IMR-90 (cell line): ENCODE data around the gene MYO1D. TPM values are rescaled to one million over a fixed set of nuclear protein-coding genes. Genes with fewer than 3 reads are reported as not detected.
A peak's percentile ranks its signal among the peaks of the same experiment; 100 is the strongest.

Experiments
- ATAC-seq: fragments of 200-7000 bp; cut with Tn5 transposase; 2 replicates; pipeline ENCODE4 v1.9.1; 2020; ENCODE audit warnings: low read depth, mild to moderate bottlenecking, moderate library complexity
- BruUV-seq: library from RNA; stranded (reverse); fragments of 400-500 nt; replicated peaks from 2 replicates; lab custom pipeline; 2021; lab: Mats Ljungman, UMichigan
- CTCF ChIA-PET: fragments of 300-600 bp; formaldehyde crosslinking; extraction: SDS; loops from one replicate; lab custom pipeline; 2021; ENCODE audit warnings: antibody characterized with exemption; lab: Yijun Ruan, JAX
- POLR2A ChIA-PET: fragments of 300-600 bp; sonication (Branson Sonifier 250); formaldehyde crosslinking; loops from one replicate; lab custom pipeline; 2022; ENCODE audit warnings: antibody characterized with exemption; ENCODE audit not compliant: unreplicated experiment; lab: Charles Lee
- DNase-seq: peaks from one replicate; pipeline ENCODE4 v3.0.0; 2013
- H2AFZ ChIP-seq: replicated peaks from 2 replicates; pipeline ENCODE3; 2013; ENCODE audit warnings: low read length, mild to moderate bottlenecking; ENCODE audit not compliant: poor library complexity
- H2AK5ac ChIP-seq: 2 replicates; pipeline ENCODE4 v1.6.1; 2013; ENCODE audit warnings: low read depth, low read length, inconsistent platforms
- H2AK9ac ChIP-seq: replicated peaks from 2 replicates; pipeline ENCODE3; 2013; ENCODE audit warnings: mild to moderate bottlenecking, low read depth, low read length, moderate library complexity; ENCODE audit not compliant: poor library complexity
- H2BK120ac ChIP-seq: 2 replicates; pipeline ENCODE4 v1.6.1; 2013; ENCODE audit warnings: low read depth, low read length, inconsistent platforms
- H2BK15ac ChIP-seq: 3 replicates; pipeline ENCODE4 v1.6.1; 2013; ENCODE audit warnings: low read depth, low read length, inconsistent platforms
- H2BK20ac ChIP-seq: 2 replicates; pipeline ENCODE4 v1.6.1; 2013; ENCODE audit warnings: low read depth, mild to moderate bottlenecking, inconsistent platforms, low read length, moderate library complexity
- H2BK5ac ChIP-seq: 2 replicates; pipeline ENCODE4 v1.6.1; 2013; ENCODE audit warnings: mild to moderate bottlenecking, low read depth, low read length, inconsistent platforms; ENCODE audit not compliant: poor library complexity, severe bottlenecking
- H3K14ac ChIP-seq: replicated peaks from 2 replicates; pipeline ENCODE4 v1.6.1; 2013; ENCODE audit warnings: low read depth, low read length, inconsistent platforms
- H3K18ac ChIP-seq: 2 replicates; pipeline ENCODE4 v1.6.1; 2013; ENCODE audit warnings: low read depth, low read length, control low read depth
- H3K23ac ChIP-seq: 2 replicates; pipeline ENCODE4 v1.6.1; 2013; ENCODE audit warnings: low read depth, low read length, inconsistent platforms
- H3K27ac ChIP-seq: 2 replicates; pipeline ENCODE4 v1.5.1; 2013; ENCODE audit warnings: mild to moderate bottlenecking, control low read depth, low read length; ENCODE audit not compliant: insufficient read depth
- H3K27me3 ChIP-seq: 2 replicates; pipeline ENCODE4 v1.6.1; 2013; ENCODE audit warnings: low read length; ENCODE audit not compliant: control insufficient read depth, insufficient read depth
- H3K36me3 ChIP-seq: 2 replicates; pipeline ENCODE4 v1.6.1; 2013; ENCODE audit warnings: low read length, mixed read lengths; ENCODE audit not compliant: control insufficient read depth, insufficient read depth
- H3K4ac ChIP-seq: 2 replicates; pipeline ENCODE4 v1.6.1; 2013; ENCODE audit warnings: low read depth, low read length, inconsistent platforms
- H3K4me1 ChIP-seq: 2 replicates; pipeline ENCODE4 v1.6.1; 2013; ENCODE audit warnings: low read length, mixed read lengths; ENCODE audit not compliant: control insufficient read depth, insufficient read depth
- H3K4me2 ChIP-seq: 2 replicates; pipeline ENCODE4 v1.6.1; 2013; ENCODE audit warnings: low read depth, mild to moderate bottlenecking, control low read depth, low read length, moderate library complexity
- H3K4me3 ChIP-seq: 2 replicates; pipeline ENCODE4 v1.5.1; 2013; ENCODE audit warnings: low read depth, mild to moderate bottlenecking, control low read depth, low read length, moderate library complexity; ENCODE audit not compliant: insufficient read depth
- H3K56ac ChIP-seq: 2 replicates; pipeline ENCODE4 v1.6.1; 2013; ENCODE audit warnings: low read length, inconsistent platforms; ENCODE audit not compliant: insufficient read depth; ENCODE audit errors: extremely low read depth
- H3K79me1 ChIP-seq, 2 experiments: 2 replicates each; pipeline ENCODE4 v1.6.1; 2013; ENCODE audit warnings: low read length in 2 of 2, inconsistent platforms in 1 of 2, low read depth in 1 of 2
- H3K9ac ChIP-seq: 2 replicates; pipeline ENCODE4 v1.6.1; 2013; ENCODE audit warnings: low read depth, low read length, control low read depth
- H3K9me1 ChIP-seq: 2 replicates; pipeline ENCODE4 v1.6.1; 2013; ENCODE audit warnings: low read length, inconsistent platforms; ENCODE audit not compliant: insufficient read depth
- H3K9me3 ChIP-seq: 2 replicates; pipeline ENCODE4 v1.6.1; 2013; ENCODE audit warnings: low read length; ENCODE audit not compliant: control insufficient read depth, insufficient read depth
- H4K20me1 ChIP-seq: 2 replicates; pipeline ENCODE4 v1.6.1; 2013; ENCODE audit warnings: low read length, inconsistent platforms; ENCODE audit not compliant: insufficient read depth
- H4K5ac ChIP-seq: 2 replicates; pipeline ENCODE4 v1.6.1; 2013; ENCODE audit warnings: mild to moderate bottlenecking, low read depth, low read length, control low read depth
- H4K8ac ChIP-seq, 2 experiments: 2 replicates each; pipeline ENCODE4 v1.6.1; 2013; ENCODE audit warnings: low read depth in 2 of 2, low read length in 2 of 2, control low read depth in 1 of 2, inconsistent platforms in 1 of 2
- H4K91ac ChIP-seq: 2 replicates; pipeline ENCODE4 v1.6.1; 2013; ENCODE audit warnings: low read depth, low read length, inconsistent platforms; ENCODE audit not compliant: insufficient read depth
- BHLHE40 ChIP-seq: fragments of 150-350 bp; IDR thresholded peaks from 2 replicates; pipeline ENCODE4 v1.6.1; 2016; ENCODE audit warnings: mild to moderate bottlenecking, low read depth, low read length
- ELK1 ChIP-seq: fragments of 150-350 bp; IDR thresholded peaks from 2 replicates; pipeline ENCODE4 v1.6.1; 2016; ENCODE audit warnings: low read depth, mild to moderate bottlenecking, low read length, moderate library complexity, borderline replicate concordance
- MAFK ChIP-seq: IDR thresholded peaks from 2 replicates; pipeline ENCODE4 v1.6.1; 2012; ENCODE audit warnings: low read depth, low read length, improper control_type of control experiment
- MAZ ChIP-seq: IDR thresholded peaks from 2 replicates; pipeline ENCODE4 v1.6.1; 2012; ENCODE audit warnings: low read depth, mild to moderate bottlenecking, low read length, improper control_type of control experiment, moderate library complexity, borderline replicate concordance
- MXI1 ChIP-seq: IDR thresholded peaks from 2 replicates; pipeline ENCODE4 v1.6.1; 2012; ENCODE audit warnings: low read depth, mild to moderate bottlenecking, low read length, moderate library complexity, borderline replicate concordance
- RCOR1 ChIP-seq: IDR thresholded peaks from 2 replicates; pipeline ENCODE4 v1.6.1; 2012; ENCODE audit warnings: mild to moderate bottlenecking, low read length, improper control_type of control experiment; ENCODE audit not compliant: insufficient replicate concordance
- RFX5 ChIP-seq: IDR thresholded peaks from 2 replicates; pipeline ENCODE4 v1.8.0; 2012; ENCODE audit warnings: low read depth, mild to moderate bottlenecking, low read length, moderate library complexity
- SMC3 ChIP-seq: fragments of 150-350 bp; IDR thresholded peaks from 2 replicates; pipeline ENCODE4 v1.6.1; 2016; ENCODE audit warnings: low read depth, mild to moderate bottlenecking, antibody characterized with exemption, low read length, moderate library complexity
- USF2 ChIP-seq: fragments of 150-350 bp; IDR thresholded peaks from 2 replicates; pipeline ENCODE4 v1.6.1; 2017; ENCODE audit warnings: mild to moderate bottlenecking, antibody characterized with exemption, low read length, low read depth
- WGBS, 2 experiments: methylation state at CpG; one replicate each; pipeline versions ENCODE4 v1.1.5 to v1.1.7; 2013; ENCODE audit warnings: missing lambda C conversion rate in 2 of 2; ENCODE audit not compliant: insufficient read length in 1 of 2; ENCODE audit errors: extremely low coverage in 2 of 2; 5-methylcytosine and 5-hydroxymethylcytosine counted together
- dilution Hi-C: fragments of 300-500 bp; cut with HindIII; formaldehyde crosslinking; loops from one replicate; pipeline ENCODE4 v1.14.3; 2018; ENCODE audit warnings: low sequenced_read_pairs; ENCODE audit not compliant: unreplicated experiment
- in situ Hi-C: fragments of 300-500 bp; cut with MboI; formaldehyde crosslinking; loops from 3 replicates; pipeline ENCODE4 v1.14.3; 2019; ENCODE audit warnings: low sequenced_read_pairs, inconsistent platforms, mixed read lengths
- intact Hi-C: fragments of 100-400 bp; cut with micrococcal nuclease; formaldehyde crosslinking; loops from 2 replicates; pipeline ENCODE4 v1.10.0; 2022
- polyA plus RNA-seq, 3 experiments: library from polyadenylated mRNA; depleted of rRNA; stranded (reverse); fragments of >200 nt; gene quantifications; 2 replicates each; pipeline ENCODE4 v1.2.3, GENCODE V29; 2012; ENCODE audit warnings: low replicate concordance in 1 of 3
- total RNA-seq: library from RNA; depleted of rRNA; stranded (reverse); fragments of >200 nt; gene quantifications from 2 replicates; pipeline ENCODE4 v1.2.3, GENCODE V29; 2012

MYO1D gene
- total and polyA plus RNA-seq, 2 of the 4 experiments (the other 2 are of a cell fraction) = 0.63 to 0.90 TPM

GRCh38 chr17:32485261-32486110 lies 391.4 kb downstream of the MYO1D start:
- Histone ChIP-seq H3K36me3 (peaks cover 14% of the 10 kb centered on the region), H3K27ac (no peak overlapping the region), H4K8ac (0 out of 4 replicates have a peak overlapping the region, but pooled peaks of 1 of the 2 experiments have one; percentile 43), H3K18ac (no peak overlapping the region), H2AFZ (peak overlapping the region; percentile 89), H2AK5ac (no peak overlapping the region), H3K14ac (no peak overlapping the region), H2BK5ac (no peak overlapping the region), H3K23ac (no peak overlapping the region), H3K4me1 (peaks cover 5% of the 10 kb centered on the region; the same call in 1 of the 2 replicates), H4K91ac (no peak overlapping the region), H3K9me1 (peaks cover 4% of the 10 kb centered on the region), H3K56ac (no peak overlapping the region), H2AK9ac (peak overlapping the region; percentile 12), H2BK120ac (no peak overlapping the region), H3K27me3 (no peaks in the 10 kb centered on the region), H3K9ac (no peak overlapping the region), H4K5ac (no peak overlapping the region), H3K9me3 (no peaks in the 10 kb centered on the region), H3K4me3 (no peak overlapping the region), H2BK20ac (no peak overlapping the region), H4K20me1 (peaks cover 4% of the 10 kb centered on the region; the same call in 1 of the 2 replicates), H3K79me1 (peaks cover 0 to 6% of the 10 kb centered on the region in 2 experiments; a peak in 2 of 4 replicates), H2BK15ac (no peak overlapping the region), H3K4me2 (no peak overlapping the region), H3K4ac (no peak overlapping the region)
- ATAC-seq (no peak), DNase-seq (no peak)
- intact Hi-C loops = loop anchor here (5.0 kb wide), 1 partner anchor 172 kb away; no protein-coding TSS in a partner anchor
- ChIA-PET CTCF (no interaction called here), POLR2A (no interaction called here)
- dilution Hi-C loops = no loop called here
- no TSS peak for BruUV-seq
- TF ChIP-seq MAFK (no peak), RFX5 (no peak), SMC3 (no peak), MXI1 (no peak), ELK1 (no peak), BHLHE40 (no peak), USF2 (no peak), MAZ (no peak), RCOR1 (no peak)
- WGBS, 2 experiments = 60% methylated on average over 3 of the region's 12 CpGs; no CpG with 5 or more reads in 1 of the 2 experiments
- in situ Hi-C loops = loop anchor here (25.0 kb wide), 1 partner anchor 277 kb away; no protein-coding TSS in a partner anchor
